ENCODE measurements around the gene SDCCAG8.

Gene SDCCAG8

DNA sequence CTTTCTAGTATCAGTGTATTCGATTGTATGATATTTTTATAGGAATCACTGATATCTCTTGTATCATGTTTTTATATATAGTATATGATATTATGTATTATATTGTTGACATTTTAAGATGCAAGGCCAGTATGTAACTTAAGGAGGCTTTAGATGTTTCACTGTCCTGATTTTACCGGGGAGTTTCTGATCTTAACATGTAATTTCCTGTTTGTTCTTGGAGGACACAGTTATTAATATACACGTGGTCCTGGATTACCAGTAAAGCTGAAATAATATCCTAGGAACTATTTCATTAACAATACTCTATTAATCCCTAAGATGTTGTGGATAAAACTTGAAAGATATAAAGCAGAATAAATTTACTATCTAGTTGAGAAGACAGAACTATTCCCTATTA lies 19.5 kb downstream of the SDCCAG8 start:
- Histone ChIP-seq H3K27ac (no peak overlapping the region), H3K36me3 (ENCODE audit: insufficient read depth, low read length) (peaks cover 3% of the 10 kb centered on the region; the same call in 1 of the 2 replicates), H3K9me3 (ENCODE audit: low read depth, low read length) (no peaks in the 10 kb centered on the region), H3K4me3 (no peak overlapping the region), H3K9ac (ENCODE audit: insufficient read length) (no peak overlapping the region)
- TF ChIP-seq FOXP2 (optimal IDR thresholded peaks at IDR 0.05; ENCODE audit: control extremely low read depth, extremely low read length, insufficient read depth) (no peak), EZH2 (IDR thresholded peaks at IDR 0.05) (no peak), POLR2AphosphoS5 (IDR thresholded peaks at IDR 0.05; ENCODE audit: borderline replicate concordance, low read depth, low read length) (no peak)
- DNase-seq (ENCODE audit: low read depth, low spot score) = no peak

DNA sequence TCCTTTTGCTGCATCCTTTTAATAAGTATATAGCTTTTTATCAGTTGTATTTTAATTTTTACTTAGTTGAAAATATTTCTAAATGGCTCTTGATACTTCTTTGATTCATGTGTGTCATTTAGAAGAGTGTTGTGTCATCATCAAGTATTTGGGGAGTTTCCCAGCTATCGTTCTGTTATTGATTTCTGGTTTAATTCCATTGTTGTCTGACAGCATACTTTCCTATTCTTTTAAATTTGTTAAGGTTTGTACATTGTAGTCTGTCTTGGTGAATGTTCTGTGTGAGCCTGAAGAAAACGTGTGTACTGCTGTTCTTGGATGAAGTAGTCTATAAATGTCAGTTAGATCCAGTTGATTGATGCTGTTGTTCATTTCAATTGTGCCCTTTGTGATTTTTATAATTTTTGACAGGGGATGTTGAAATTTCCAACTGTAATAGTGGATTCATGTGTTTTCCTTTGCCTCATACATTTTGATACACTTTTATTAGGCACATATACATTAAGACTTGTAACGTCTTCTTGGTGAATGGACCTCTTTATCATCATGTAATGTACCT lies 24.8 kb downstream of the SDCCAG8 start:
- H3K9me3 ChIP-seq (ENCODE audit: low read depth, low read length) = no peaks in the 10 kb centered on the region
- no peak overlapping the region for H3K27ac ChIP-seq
- no peak overlapping the region for H3K9ac ChIP-seq (ENCODE audit: insufficient read length)
- H3K36me3 ChIP-seq (ENCODE audit: insufficient read depth, low read length) = no peaks in the 10 kb centered on the region; the same call in 1 of the 2 replicates
- no peak overlapping the region for H3K4me3 ChIP-seq
- no peak for TF ChIP-seq EZH2 (IDR thresholded peaks at IDR 0.05)
- no peak for TF ChIP-seq POLR2AphosphoS5 (IDR thresholded peaks at IDR 0.05; ENCODE audit: borderline replicate concordance, low read depth, low read length)
- TF ChIP-seq FOXP2 (optimal IDR thresholded peaks at IDR 0.05; ENCODE audit: control extremely low read depth, extremely low read length, insufficient read depth) = no peak
- DNase-seq (ENCODE audit: low read depth, low spot score) = no peak

DNA sequence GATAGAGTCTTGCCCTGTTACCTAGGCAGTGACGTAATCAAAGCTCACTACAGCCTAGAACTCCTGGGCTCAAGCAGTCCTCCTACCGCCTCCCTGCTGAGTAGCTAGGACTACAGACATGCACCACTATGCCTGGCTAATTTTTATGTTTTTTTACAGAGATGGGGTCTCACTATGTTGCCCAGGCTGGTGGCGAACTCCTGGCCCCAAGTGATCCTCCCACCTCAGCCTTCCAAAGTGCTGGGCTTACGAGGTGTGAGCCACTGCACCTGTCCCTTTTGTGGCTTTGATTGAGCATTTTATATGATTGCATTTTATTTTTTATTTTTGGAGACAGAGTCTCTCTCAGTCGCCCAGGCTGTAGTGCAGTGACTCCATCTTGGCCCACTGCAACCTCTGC lies 25.8 kb downstream of the SDCCAG8 start:
- TF ChIP-seq EZH2 (IDR thresholded peaks at IDR 0.05) (no peak), FOXP2 (optimal IDR thresholded peaks at IDR 0.05; ENCODE audit: control extremely low read depth, extremely low read length, insufficient read depth) (no peak), POLR2AphosphoS5 (IDR thresholded peaks at IDR 0.05; ENCODE audit: borderline replicate concordance, low read depth, low read length) (no peak)
- DNase-seq (ENCODE audit: low read depth, low spot score) = no peak
- Histone ChIP-seq H3K36me3 (ENCODE audit: insufficient read depth, low read length) (0 out of 2 replicates have a peak, but pooled peaks cover 3% of the 10 kb centered on the region), H3K4me3 (no peak overlapping the region), H3K9me3 (ENCODE audit: low read depth, low read length) (no peaks in the 10 kb centered on the region), H3K27ac (no peak overlapping the region), H3K9ac (ENCODE audit: insufficient read length) (no peak overlapping the region)

DNA sequence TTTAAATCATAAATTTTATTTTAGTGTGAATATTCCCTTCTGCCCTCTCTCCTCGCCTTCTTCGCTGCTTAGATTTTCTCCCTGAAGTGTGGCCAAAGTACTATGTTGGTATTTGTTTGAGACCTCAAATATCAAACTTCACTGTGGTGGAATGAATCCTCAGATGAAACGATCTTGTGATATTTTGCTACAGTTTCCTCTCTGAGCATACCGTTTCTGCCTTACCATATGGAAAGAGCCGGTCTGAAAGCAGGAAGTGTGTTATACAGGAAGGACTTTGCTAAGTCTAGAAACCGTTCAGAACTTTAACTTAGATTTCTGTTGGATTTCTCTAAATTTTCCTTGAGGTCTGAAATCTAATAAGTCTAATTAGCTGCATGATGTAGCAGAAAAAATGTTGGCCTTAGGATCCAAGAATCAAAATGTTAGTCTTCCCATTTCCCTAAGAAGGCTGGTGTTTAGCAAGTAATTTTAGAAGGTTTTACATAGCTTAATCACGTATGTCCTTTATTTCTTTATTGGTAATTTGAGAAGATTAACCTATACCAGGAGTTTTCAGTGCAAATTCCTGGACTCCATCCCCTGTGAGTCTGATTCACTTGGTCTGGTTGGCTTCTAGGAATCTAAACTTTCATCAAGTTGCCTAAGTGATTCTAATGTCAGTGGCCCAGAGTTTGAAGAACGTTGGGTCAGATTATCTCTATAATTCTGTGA lies 30.7 kb downstream of the SDCCAG8 start:
- no peak for TF ChIP-seq POLR2AphosphoS5 (IDR thresholded peaks at IDR 0.05; ENCODE audit: borderline replicate concordance, low read depth, low read length)
- TF ChIP-seq FOXP2 (optimal IDR thresholded peaks at IDR 0.05; ENCODE audit: control extremely low read depth, extremely low read length, insufficient read depth) = no peak
- TF ChIP-seq EZH2 (IDR thresholded peaks at IDR 0.05) = no peak
- Histone ChIP-seq H3K9me3 (ENCODE audit: low read depth, low read length) (no peaks in the 10 kb centered on the region), H3K36me3 (ENCODE audit: insufficient read depth, low read length) (0 out of 2 replicates have a peak, but pooled peaks cover 3% of the 10 kb centered on the region), H3K9ac (ENCODE audit: insufficient read length) (no peak overlapping the region), H3K4me3 (no peak overlapping the region), H3K27ac (no peak overlapping the region)
- no peak for DNase-seq (ENCODE audit: low read depth, low spot score)

DNA sequence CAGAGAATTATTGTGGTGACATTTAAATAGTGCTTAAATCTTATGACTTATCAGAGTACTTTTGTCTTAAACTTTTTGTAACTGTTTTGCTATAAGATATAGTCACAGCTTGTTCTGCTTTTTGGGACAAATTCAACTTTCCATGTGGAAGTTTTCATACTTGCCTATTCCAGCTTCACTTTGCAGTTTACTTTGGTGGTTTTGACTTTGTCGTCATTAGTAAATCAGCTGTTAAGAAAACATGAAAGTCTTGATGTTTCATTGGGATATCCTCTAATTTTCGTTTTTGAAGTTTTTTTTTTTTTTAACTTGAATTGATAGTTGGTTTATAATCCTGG lies 31.3 kb downstream of the SDCCAG8 start:
- no peak for TF ChIP-seq POLR2AphosphoS5 (IDR thresholded peaks at IDR 0.05; ENCODE audit: borderline replicate concordance, low read depth, low read length)
- TF ChIP-seq EZH2 (IDR thresholded peaks at IDR 0.05) = no peak
- no peak for TF ChIP-seq FOXP2 (optimal IDR thresholded peaks at IDR 0.05; ENCODE audit: control extremely low read depth, extremely low read length, insufficient read depth)
- Histone ChIP-seq H3K27ac (no peak overlapping the region), H3K9ac (ENCODE audit: insufficient read length) (no peak overlapping the region), H3K4me3 (no peak overlapping the region), H3K36me3 (ENCODE audit: insufficient read depth, low read length) (0 out of 2 replicates have a peak, but pooled peaks cover 3% of the 10 kb centered on the region), H3K9me3 (ENCODE audit: low read depth, low read length) (no peaks in the 10 kb centered on the region)
- no peak for DNase-seq (ENCODE audit: low read depth, low spot score)

DNA sequence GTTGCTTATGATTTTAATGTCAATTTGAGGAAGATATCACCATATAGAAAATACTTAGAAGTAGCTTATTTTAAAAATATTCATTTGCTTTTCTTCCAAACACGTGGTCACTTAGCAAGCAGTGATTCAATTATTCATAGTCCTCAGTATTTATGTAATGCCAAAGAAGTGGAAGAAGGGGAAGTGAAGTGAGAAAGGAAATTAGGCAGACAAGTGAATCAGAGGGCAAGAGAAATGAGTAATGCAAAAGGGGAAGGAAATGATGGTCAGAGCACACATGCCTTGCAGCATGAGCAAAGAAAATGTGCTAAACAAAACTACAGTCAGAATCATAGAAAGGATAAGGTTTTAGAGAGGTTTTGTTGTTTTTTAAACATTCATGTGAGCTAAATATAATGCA lies 31.8 kb downstream of the SDCCAG8 start:
- Histone ChIP-seq H3K36me3 (ENCODE audit: insufficient read depth, low read length) (0 out of 2 replicates have a peak, but pooled peaks cover 3% of the 10 kb centered on the region), H3K9ac (ENCODE audit: insufficient read length) (no peak overlapping the region), H3K4me3 (no peak overlapping the region), H3K9me3 (ENCODE audit: low read depth, low read length) (no peaks in the 10 kb centered on the region), H3K27ac (no peak overlapping the region)
- no peak for DNase-seq (ENCODE audit: low read depth, low spot score)
- TF ChIP-seq FOXP2 (optimal IDR thresholded peaks at IDR 0.05; ENCODE audit: control extremely low read depth, extremely low read length, insufficient read depth) (no peak), EZH2 (IDR thresholded peaks at IDR 0.05) (no peak), POLR2AphosphoS5 (IDR thresholded peaks at IDR 0.05; ENCODE audit: borderline replicate concordance, low read depth, low read length) (no peak)

DNA sequence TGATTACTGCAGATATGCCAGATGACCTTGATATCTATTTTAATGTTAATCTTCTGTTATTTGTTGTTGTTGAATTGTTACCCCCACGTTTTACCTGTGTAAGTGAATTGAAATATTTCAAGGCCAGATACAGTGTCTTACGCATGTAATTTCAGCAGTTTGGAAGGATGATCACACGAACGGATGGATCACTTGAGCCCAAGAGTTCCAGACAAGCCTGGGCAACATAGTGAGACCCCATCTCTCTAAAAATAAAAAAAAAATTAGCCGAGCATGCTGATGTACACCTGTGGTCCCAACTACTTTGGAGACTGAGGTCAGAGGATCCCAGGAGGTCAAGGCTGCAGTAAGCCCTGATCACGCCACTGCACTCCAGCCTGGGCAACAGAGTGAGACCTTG lies 32.2 kb downstream of the SDCCAG8 start:
- DNase-seq (ENCODE audit: low read depth, low spot score) = no peak
- H3K9ac ChIP-seq (ENCODE audit: insufficient read length) = no peak overlapping the region
- H3K27ac ChIP-seq = no peak overlapping the region

DNA sequence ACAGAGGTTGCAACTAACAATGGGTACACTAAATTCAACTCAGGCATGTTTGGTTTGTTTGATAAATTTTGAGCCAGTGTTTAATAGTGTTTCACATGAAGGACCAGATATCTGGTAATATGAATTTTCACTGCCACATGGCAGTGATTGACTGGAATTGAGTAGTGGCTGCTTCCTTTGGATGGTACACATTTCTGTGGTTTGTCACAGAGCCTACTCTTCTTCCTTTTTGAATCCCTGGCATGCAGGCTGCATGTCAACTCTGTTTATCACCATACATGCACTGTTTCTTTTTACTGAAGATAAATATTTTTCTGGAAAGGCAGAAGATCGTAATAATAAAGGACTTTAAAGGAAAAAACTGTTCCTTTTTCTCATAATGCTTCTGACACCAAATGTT lies 35.5 kb downstream of the SDCCAG8 start:
- Histone ChIP-seq H3K4me3 (no peak overlapping the region), H3K36me3 (ENCODE audit: insufficient read depth, low read length) (0 out of 2 replicates have a peak, but pooled peaks cover 4% of the 10 kb centered on the region), H3K9me3 (ENCODE audit: low read depth, low read length) (no peaks in the 10 kb centered on the region), H3K27ac (no peak overlapping the region), H3K9ac (ENCODE audit: insufficient read length) (no peak overlapping the region)
- TF ChIP-seq FOXP2 (optimal IDR thresholded peaks at IDR 0.05; ENCODE audit: control extremely low read depth, extremely low read length, insufficient read depth) = no peak
- TF ChIP-seq EZH2 (IDR thresholded peaks at IDR 0.05) = no peak
- TF ChIP-seq POLR2AphosphoS5 (IDR thresholded peaks at IDR 0.05; ENCODE audit: borderline replicate concordance, low read depth, low read length) = no peak
- no peak for DNase-seq (ENCODE audit: low read depth, low spot score)

More for the DNA sequence above, 32.2 kb downstream of the SDCCAG8 start:
- TF ChIP-seq EZH2 (IDR thresholded peaks at IDR 0.05) (no peak), FOXP2 (optimal IDR thresholded peaks at IDR 0.05; ENCODE audit: control extremely low read depth, extremely low read length, insufficient read depth) (no peak), POLR2AphosphoS5 (IDR thresholded peaks at IDR 0.05; ENCODE audit: borderline replicate concordance, low read depth, low read length) (no peak)
- no peak overlapping the region for H3K4me3 ChIP-seq
- 0 out of 2 replicates have a peak, but pooled peaks cover 5% of the 10 kb centered on the region for H3K36me3 ChIP-seq (ENCODE audit: insufficient read depth, low read length)
- H3K9me3 ChIP-seq (ENCODE audit: low read depth, low read length) = no peaks in the 10 kb centered on the region

Data from SK-N-MC (cell line).